ENCODE data around the gene GNG8.

- TF ChIP-seq GATA3 (IDR thresholded peaks at IDR 0.05; ENCODE audit: low read depth, low read length) (no peak), GATA2 (IDR thresholded peaks at IDR 0.05; ENCODE audit: low read depth, low read length) (no peak)
These were observed 23.4 kb upstream of the GNG8 start for GRCh38 chr19:46659151-46660007.

Measured in SH-SY5Y (cell line).